HuH-7.5 (cell line): ENCODE measurements around the gene ATG16L2.
A peak's percentile ranks its signal among the peaks of the same experiment; 100 is the strongest.

Source experiments
- DNase-seq: peaks from one replicate; pipeline ENCODE4 v3.0.0; 2011; ENCODE audit warnings: low spot score

The ATG16L2 gene

DNA sequence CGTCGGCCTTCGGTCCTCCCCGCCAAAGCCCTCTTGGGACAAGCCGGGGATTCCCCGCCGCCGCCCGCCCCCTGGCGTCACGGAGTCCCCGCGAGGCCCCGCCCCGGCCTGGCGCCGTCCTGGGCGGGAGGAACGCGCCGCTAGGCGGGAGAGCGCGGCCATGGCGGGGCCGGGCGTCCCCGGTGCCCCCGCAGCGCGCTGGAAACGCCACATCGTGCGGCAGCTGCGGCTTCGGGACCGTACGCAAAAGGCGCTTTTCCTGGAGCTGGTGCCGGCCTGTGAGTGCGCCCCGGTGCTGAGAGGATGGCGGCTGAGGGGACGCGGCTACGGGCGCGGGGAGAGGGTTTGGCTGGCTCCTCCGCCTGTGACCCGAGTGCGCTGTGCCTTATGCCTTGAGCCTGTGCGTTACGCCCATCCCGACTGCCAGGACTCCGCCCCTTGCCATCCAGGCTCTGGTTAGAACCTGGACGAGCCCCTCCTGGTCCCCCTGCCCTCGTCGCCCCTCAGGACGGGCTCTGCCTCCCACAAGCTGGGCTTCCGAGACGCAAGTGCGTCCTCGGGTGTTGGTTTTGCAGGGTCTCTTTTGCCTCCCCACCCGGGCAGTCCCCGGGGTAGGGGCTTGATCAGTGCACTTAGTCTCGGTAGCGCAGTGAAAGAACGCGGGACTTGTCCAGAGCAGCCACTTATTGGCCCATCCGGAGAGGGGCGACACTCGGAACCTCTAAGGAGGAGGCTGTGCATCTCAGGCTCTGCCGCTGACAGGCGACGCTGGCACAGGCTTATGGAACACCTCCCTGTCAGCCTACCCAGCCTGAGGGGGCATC, at the start of gene ATG16L2:
ATG16L2 (plus strand) TSS at position 126 of the 824 bp plus-strand sequence; CDS start at position 161, 35 bp downstream.
- DNase-seq: peak; percentile 92

DNA sequence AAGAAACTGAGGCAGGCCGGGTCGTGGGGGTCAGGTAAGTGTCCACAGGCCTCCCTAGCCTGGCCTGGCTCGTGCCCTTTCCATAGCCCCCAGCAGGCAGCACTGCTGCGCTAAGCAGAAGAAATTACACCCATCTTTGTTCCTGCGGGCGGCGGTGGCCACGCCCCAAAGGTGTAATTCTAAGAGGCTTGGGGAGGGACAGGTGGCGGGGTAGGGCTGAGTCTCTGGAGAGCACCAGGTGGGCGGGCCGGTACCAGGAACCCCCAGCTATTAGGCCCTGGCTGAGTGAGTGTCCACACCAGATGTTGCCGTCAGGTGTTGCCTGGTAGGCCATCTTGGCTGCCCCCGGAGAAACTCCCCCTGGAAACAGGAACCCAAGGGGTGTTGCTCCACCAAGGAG, 49.7 kb upstream of the ATG16L2 start:
- no peak for DNase-seq

GRCh38 chr11:72766152-72766902, 47.9 kb upstream of the ATG16L2 start:
- DNase-seq: no peak

- no peak for DNase-seq
Observed at GRCh38 chr11:72767203-72768062, 46.8 kb upstream of the ATG16L2 start.

GRCh38 chr11:72768581-72768980, 45.6 kb upstream of the ATG16L2 start:
- DNase-seq: no peak

- no peak for DNase-seq
Observed at GRCh38 chr11:72769680-72770079, 44.5 kb upstream of the ATG16L2 start.

GRCh38 chr11:72770799-72771198, 43.4 kb upstream of the ATG16L2 start:
- no peak for DNase-seq

DNA sequence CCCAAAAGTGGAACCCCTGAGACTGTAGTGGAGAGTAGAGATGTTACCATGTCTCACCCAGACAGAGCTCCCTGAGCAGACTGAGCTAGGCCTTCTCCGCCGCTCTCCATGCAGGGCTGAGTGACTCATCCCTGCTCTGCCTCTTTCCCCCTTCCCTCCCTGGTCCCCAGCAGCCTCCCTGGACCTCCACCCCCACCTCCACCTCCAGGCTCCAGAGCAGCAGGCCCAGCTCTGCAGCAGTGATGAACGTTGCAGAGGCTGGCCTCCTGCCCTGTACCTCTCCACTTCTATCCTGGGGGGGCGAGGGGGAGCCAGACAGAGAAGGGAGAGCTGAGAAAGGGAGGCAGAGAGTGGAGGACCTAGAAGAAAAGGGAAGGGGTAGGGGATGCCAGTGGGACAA, 42.7 kb upstream of the ATG16L2 start:
- DNase-seq: no peak

DNA sequence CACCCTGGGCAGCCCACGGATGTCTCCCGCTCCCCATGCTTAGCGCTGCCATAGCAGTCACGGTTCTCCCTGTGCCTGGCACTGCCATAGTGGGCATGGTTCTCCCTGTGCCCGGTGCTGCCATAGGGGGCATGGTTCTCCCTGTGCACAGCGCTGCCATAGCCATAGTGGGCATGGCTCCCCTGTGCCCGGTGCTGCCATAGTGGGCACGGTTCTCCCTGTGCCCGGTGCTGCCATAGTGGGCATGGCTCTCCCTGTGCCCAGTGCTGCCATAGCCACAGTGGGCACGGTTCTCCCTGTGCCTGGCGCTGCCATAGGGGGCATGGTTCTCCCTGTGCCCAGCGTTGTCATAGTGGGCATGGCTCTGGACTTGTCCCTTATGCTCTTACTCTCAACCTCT, 42.2 kb upstream of the ATG16L2 start:
- no peak for DNase-seq

DNA sequence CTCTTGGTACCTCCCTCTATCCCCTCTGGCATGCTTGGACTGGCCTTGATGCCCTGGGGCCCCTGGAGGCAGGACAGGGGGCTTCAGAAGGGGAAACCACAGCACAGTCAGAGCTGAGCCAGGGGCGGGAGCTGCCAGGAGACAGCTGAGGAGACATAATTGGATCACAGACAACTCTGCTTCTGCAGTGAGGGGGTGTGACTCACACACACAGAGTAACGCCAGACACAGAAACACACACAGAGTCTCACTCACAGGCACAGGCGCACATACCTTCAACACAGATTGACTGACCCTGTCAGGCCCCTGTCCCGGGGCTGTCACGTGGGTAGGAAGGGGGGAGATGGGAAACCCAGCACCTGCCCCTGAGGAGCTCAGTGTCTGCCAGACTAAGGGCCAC, 40.9 kb upstream of the ATG16L2 start:
- DNase-seq: no peak

- DNase-seq: no peak
Observed at GRCh38 chr11:72773696-72774095, 40.5 kb upstream of the ATG16L2 start.

DNA sequence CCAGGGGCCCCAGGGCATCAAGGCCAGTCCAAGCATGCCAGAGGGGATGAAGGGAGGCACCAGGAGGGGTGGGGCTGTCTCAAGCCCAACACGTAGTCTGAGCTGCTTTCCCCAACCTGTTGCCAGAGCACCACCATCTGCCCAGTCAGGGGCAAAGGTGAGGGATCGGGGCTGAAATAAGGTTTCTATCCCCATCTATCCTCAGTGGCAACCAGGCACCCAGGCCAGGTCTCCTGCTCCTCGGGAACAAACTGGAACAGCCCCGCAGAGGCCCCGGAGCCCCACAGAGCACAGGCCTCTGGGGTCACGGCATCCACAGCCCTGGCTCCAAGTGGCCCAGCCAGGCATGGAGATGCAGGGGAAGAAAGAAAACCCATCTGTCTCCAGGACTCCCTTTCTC, 39.7 kb upstream of the ATG16L2 start:
- no peak for DNase-seq

- DNase-seq: no peak
Observed at GRCh38 chr11:72775288-72776110, 38.7 kb upstream of the ATG16L2 start.

GRCh38 chr11:72776117-72776843, 37.9 kb upstream of the ATG16L2 start:
- DNase-seq: no peak

- no peak for DNase-seq
Observed at GRCh38 chr11:72776844-72777754, 37.1 kb upstream of the ATG16L2 start.

- DNase-seq: peak; percentile 66
Observed at GRCh38 chr11:72777755-72778278, 36.4 kb upstream of the ATG16L2 start.

DNA sequence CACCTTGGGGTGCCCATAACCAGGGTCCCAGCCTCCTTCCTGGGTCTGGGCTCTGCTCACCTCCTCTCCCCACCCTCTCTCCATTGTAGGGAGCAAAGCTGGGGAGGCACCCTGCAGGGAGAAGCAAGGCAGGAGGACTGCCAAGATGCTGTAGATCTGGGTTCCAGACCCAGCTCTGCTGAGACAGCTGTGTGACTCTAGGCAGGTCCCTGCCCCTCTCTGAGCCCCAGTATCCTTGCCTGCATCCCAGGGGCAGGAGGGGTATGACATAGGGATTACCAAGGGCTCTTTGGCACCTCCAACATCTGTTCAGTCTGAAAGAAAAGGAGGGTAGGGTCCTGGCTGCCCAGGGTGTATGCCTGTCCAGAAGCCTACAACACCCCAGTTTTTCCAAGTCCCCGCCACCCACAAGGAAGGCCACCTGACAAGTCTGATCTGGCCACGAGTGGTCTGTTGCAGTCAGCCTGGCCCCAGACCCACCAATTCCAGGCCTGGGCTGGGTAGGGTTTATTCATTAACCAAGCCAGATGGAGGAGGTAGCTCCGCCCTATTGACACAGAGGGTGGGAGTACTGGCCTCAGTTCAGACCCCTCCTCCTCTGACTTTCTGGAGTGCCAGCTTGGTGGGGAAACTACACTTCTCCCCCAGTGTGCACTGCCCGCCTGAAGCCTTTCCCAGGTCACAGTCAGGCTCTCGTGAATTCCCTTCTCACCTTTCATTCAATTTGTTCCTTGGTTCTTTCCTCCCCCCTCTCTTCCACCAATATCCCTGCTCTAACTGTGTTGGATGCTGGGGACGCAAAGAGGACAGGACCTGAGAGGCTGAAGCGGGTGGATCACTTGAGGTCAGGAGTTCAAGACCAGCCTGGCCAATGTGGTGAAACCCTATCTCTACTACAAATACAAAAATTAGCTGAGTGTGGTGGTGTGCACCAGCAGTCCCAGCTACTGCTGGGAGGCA, 35.4 kb upstream of the ATG16L2 start:
- DNase-seq: peak; percentile 79

DNA sequence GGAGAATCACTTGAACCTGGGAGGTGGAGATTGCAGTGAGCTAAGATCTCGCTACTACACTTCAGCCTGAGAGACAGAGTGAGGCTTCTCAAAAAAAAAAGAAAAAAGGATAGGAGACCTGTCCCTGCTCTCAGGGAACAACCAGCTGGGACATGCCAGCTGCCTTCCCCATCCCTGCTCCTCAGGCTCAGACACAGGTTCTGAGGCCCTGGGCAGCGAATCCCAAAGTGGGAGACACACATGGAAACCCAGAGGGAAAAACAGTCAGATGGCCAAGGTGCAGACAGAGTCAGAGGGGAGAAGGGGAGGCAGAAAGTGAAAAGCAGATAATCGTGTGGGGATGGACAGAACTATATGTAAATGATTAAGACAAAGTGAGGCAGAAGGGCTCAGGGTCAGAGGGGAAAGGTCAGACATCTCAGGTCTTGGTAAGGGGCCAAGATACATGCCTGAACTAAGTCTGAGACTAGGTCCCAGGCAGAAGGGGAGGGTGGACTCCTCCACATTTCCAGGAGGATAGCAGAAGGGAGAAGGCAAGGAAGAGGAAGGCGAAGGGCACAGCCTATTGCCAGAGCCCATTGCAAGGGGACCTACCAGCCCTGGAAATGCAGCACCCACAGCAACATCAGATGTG, 34.6 kb upstream of the ATG16L2 start:
- DNase-seq: no peak
